Mesenchymal stem cell (in vitro differentiated cells and primary cell): ENCODE data around the gene NECAB2.
A peak's percentile ranks its signal among the peaks of the same experiment; 100 is the strongest.

Experiments
- DNase-seq: peaks from one replicate; pipeline ENCODE4 v3.0.0-alpha.2; 2013
- H2AFZ ChIP-seq: one replicate; pipeline ENCODE4 v1.6.1; 2013; ENCODE audit warnings: low read depth, mild to moderate bottlenecking, control low read depth, inconsistent platforms, low read length, moderate library complexity
- H2AK5ac ChIP-seq: 2 replicates; pipeline ENCODE4 v1.6.1; 2013; ENCODE audit warnings: low read length, moderate library complexity, mild to moderate bottlenecking, inconsistent platforms; ENCODE audit not compliant: severe bottlenecking
- H2BK120ac ChIP-seq: one replicate; pipeline ENCODE4 v1.6.1; 2013; ENCODE audit warnings: low read depth, mild to moderate bottlenecking, inconsistent platforms, low read length, moderate library complexity
- H2BK12ac ChIP-seq, 2 experiments: one replicate each; pipeline ENCODE4 v1.6.1; 2013; ENCODE audit warnings: inconsistent platforms in 2 of 2, low read length in 2 of 2, mild to moderate bottlenecking in 2 of 2, moderate library complexity in 2 of 2, control low read depth in 1 of 2
- H2BK15ac ChIP-seq: one replicate; pipeline ENCODE4 v1.6.1; 2013; ENCODE audit warnings: mild to moderate bottlenecking, low read depth, inconsistent platforms; ENCODE audit not compliant: poor library complexity, severe bottlenecking
- H2BK5ac ChIP-seq: 2 replicates; pipeline ENCODE4 v1.6.1; 2013; ENCODE audit warnings: low read depth, mild to moderate bottlenecking, low read length, control low read depth, inconsistent platforms; ENCODE audit not compliant: poor library complexity, severe bottlenecking
- H3K14ac ChIP-seq, 2 experiments: one replicate each; pipeline ENCODE4 v1.6.1; 2013; ENCODE audit warnings: inconsistent platforms in 2 of 2, low read length in 2 of 2, control low read depth in 1 of 2, mild to moderate bottlenecking in 1 of 2, moderate library complexity in 1 of 2
- H3K18ac ChIP-seq, 2 experiments: one replicate each; pipeline ENCODE4 v1.6.1; 2013; ENCODE audit warnings: inconsistent platforms in 2 of 2, low read length in 2 of 2, control low read depth in 1 of 2, low read depth in 1 of 2, mild to moderate bottlenecking in 1 of 2
- H3K23ac ChIP-seq, 2 experiments: one replicate each; pipeline ENCODE4 v1.6.1; 2013; ENCODE audit warnings: inconsistent platforms in 2 of 2, low read length in 2 of 2, mild to moderate bottlenecking in 2 of 2, moderate library complexity in 2 of 2, control low read depth in 1 of 2
- H3K27ac ChIP-seq: 2 replicates; pipeline ENCODE4 v1.5.1; 2013; ENCODE audit warnings: mild to moderate bottlenecking, moderate library complexity, low read length, control low read depth, inconsistent platforms; ENCODE audit not compliant: poor library complexity, severe bottlenecking
- H3K27me3 ChIP-seq, 2 experiments: 2 replicates each; pipeline versions ENCODE4 v1.6.1 to v1.7.0; 2013; ENCODE audit warnings: low read length in 2 of 2, mild to moderate bottlenecking in 2 of 2, moderate library complexity in 2 of 2, control low read depth in 1 of 2, inconsistent platforms in 1 of 2; ENCODE audit not compliant: control insufficient read depth in 1 of 2, insufficient read depth in 1 of 2
- H3K36me3 ChIP-seq, 2 experiments: 2 replicates each; pipeline versions ENCODE4 v1.6.1 to v1.7.0; 2013; ENCODE audit warnings: low read length in 2 of 2, control low read depth in 1 of 2, inconsistent platforms in 1 of 2, low read depth in 1 of 2, mild to moderate bottlenecking in 1 of 2; ENCODE audit not compliant: insufficient read depth in 2 of 2, control insufficient read depth in 1 of 2
- H3K4ac ChIP-seq, 2 experiments: one replicate each; pipeline ENCODE4 v1.6.1; 2013; ENCODE audit warnings: inconsistent platforms in 2 of 2, low read length in 2 of 2, mild to moderate bottlenecking in 2 of 2, moderate library complexity in 2 of 2, control low read depth in 1 of 2, low read depth in 1 of 2
- H3K4me1 ChIP-seq: 2 replicates; pipeline ENCODE4 v1.6.1; 2013; ENCODE audit warnings: low read depth, low read length, control low read depth; ENCODE audit not compliant: control insufficient read depth, insufficient read depth
- H3K4me2 ChIP-seq: 2 replicates; pipeline ENCODE4 v1.6.1; 2013; ENCODE audit warnings: low read length, mild to moderate bottlenecking, inconsistent platforms; ENCODE audit not compliant: poor library complexity, severe bottlenecking
- H3K4me3 ChIP-seq, 2 experiments: 2 replicates each; pipeline versions ENCODE4 v1.5.1 to v1.7.0; 2013; ENCODE audit warnings: low read length in 2 of 2, mild to moderate bottlenecking in 2 of 2, control low read depth in 1 of 2, low read depth in 1 of 2; ENCODE audit not compliant: insufficient read depth in 1 of 2
- H3K79me1 ChIP-seq: replicated peaks from 2 replicates; pipeline ENCODE4 v1.6.1; 2013; ENCODE audit warnings: mild to moderate bottlenecking, control low read depth, low read length, inconsistent platforms; ENCODE audit not compliant: poor library complexity, severe bottlenecking
- H3K9ac ChIP-seq: 2 replicates; pipeline ENCODE4 v1.7.0; 2013; ENCODE audit warnings: mild to moderate bottlenecking, low read length, moderate library complexity
- H3K9me3 ChIP-seq: 2 replicates; pipeline ENCODE4 v1.7.0; 2013; ENCODE audit warnings: mild to moderate bottlenecking, low read length; ENCODE audit not compliant: control insufficient read depth
- H4K8ac ChIP-seq: one replicate; pipeline ENCODE4 v1.6.1; 2013; ENCODE audit warnings: inconsistent platforms, mild to moderate bottlenecking, low read length, moderate library complexity
- H4K91ac ChIP-seq: one replicate; pipeline ENCODE4 v1.6.1; 2013; ENCODE audit warnings: mild to moderate bottlenecking, low read length, inconsistent platforms
- WGBS: methylation state at CpG from one replicate; pipeline ENCODE4 v1.1.7; 2013; ENCODE audit warnings: mixed read lengths; 5-methylcytosine and 5-hydroxymethylcytosine counted together

The NECAB2 gene

GRCh38 chr16:83928341-83929055 lies 39.5 kb upstream of the NECAB2 start:
- H2AK5ac ChIP-seq: no peak overlapping the region
- H3K18ac ChIP-seq: no peak overlapping the region
- no peak overlapping the region for H2BK15ac ChIP-seq
- H3K14ac ChIP-seq: no peak overlapping the region
- H3K4me2 ChIP-seq: no peak overlapping the region
- H3K79me1 ChIP-seq: no peaks in the 10 kb centered on the region
- peaks cover 0 to 18% of the 10 kb centered on the region in 2 experiments for H3K36me3 ChIP-seq
- no peak overlapping the region for H2AFZ ChIP-seq
- H2BK5ac ChIP-seq: no peak overlapping the region
- H3K27me3 ChIP-seq: peaks cover 7 to 13% of the 10 kb centered on the region in 2 experiments
- peaks cover 5% of the 10 kb centered on the region for H3K4me1 ChIP-seq
- H3K9me3 ChIP-seq: no peaks in the 10 kb centered on the region
- H3K9ac ChIP-seq: no peak overlapping the region
- DNase-seq: peak; percentile 74
- H4K91ac ChIP-seq: peak overlapping the region; percentile 25
- no peak overlapping the region for H2BK12ac ChIP-seq
- H3K4me3 ChIP-seq: no peak overlapping the region
- no peak overlapping the region for H3K4ac ChIP-seq
- 89% methylated on average over 16 of the region's 16 CpGs for WGBS
- no peak overlapping the region for H3K27ac ChIP-seq
- no peak overlapping the region for H3K23ac ChIP-seq
- H2BK120ac ChIP-seq: no peak overlapping the region
- no peak overlapping the region for H4K8ac ChIP-seq

GRCh38 chr16:83929811-83930555 lies 38.1 kb upstream of the NECAB2 start:
- Histone ChIP-seq H2AFZ (no peak overlapping the region), H3K4me2 (no peak overlapping the region), H3K9ac (no peak overlapping the region), H3K27ac (no peak overlapping the region), H3K4me1 (peaks cover 5% of the 10 kb centered on the region), H3K27me3 (peaks cover 22 to 24% of the 10 kb centered on the region in 2 experiments), H2BK5ac (no peak overlapping the region), H3K4me3 (no peak overlapping the region), H3K18ac (no peak overlapping the region), H3K4ac (no peak overlapping the region), H2BK12ac (no peak overlapping the region), H3K79me1 (no peaks in the 10 kb centered on the region), H2AK5ac (no peak overlapping the region), H3K23ac (no peak overlapping the region), H2BK15ac (no peak overlapping the region), H3K9me3 (no peaks in the 10 kb centered on the region), H2BK120ac (no peak overlapping the region), H4K8ac (no peak overlapping the region), H3K14ac (no peak overlapping the region), H3K36me3 (peaks cover 0 to 3% of the 10 kb centered on the region in 2 experiments), H4K91ac (no peak overlapping the region)
- no peak for DNase-seq
- WGBS: 73% methylated on average over 15 of the region's 17 CpGs

- Histone ChIP-seq H2BK12ac (no peak overlapping the region), H2BK5ac (no peak overlapping the region), H4K91ac (no peak overlapping the region), H3K79me1 (no peaks in the 10 kb centered on the region), H3K14ac (peak overlapping the region in 1 of 2 experiments; percentile 58), H3K4ac (no peak overlapping the region), H2AK5ac (no peak overlapping the region), H3K18ac (no peak overlapping the region), H3K9ac (no peak overlapping the region), H2BK15ac (no peak overlapping the region), H2AFZ (no peak overlapping the region), H3K9me3 (no peaks in the 10 kb centered on the region), H3K4me3 (no peak overlapping the region), H3K4me1 (peaks cover 5% of the 10 kb centered on the region), H2BK120ac (no peak overlapping the region), H3K36me3 (no peaks in the 10 kb centered on the region), H3K4me2 (no peak overlapping the region), H3K27me3 (peaks cover 31 to 32% of the 10 kb centered on the region in 2 experiments), H4K8ac (no peak overlapping the region), H3K23ac (no peak overlapping the region), H3K27ac (no peak overlapping the region)
- WGBS: 93% methylated on average over 22 of the region's 22 CpGs
- no peak for DNase-seq
Observed at GRCh38 chr16:83930730-83931500, 37.1 kb upstream of the NECAB2 start.

GRCh38 chr16:83931556-83931955 lies 36.5 kb upstream of the NECAB2 start:
- H4K8ac ChIP-seq: no peak overlapping the region
- H2BK5ac ChIP-seq: no peak overlapping the region
- no peak overlapping the region for H2BK15ac ChIP-seq
- no peak overlapping the region for H3K9ac ChIP-seq
- no peak overlapping the region for H3K4ac ChIP-seq
- H3K14ac ChIP-seq: no peak overlapping the region
- H2BK120ac ChIP-seq: no peak overlapping the region
- no peak overlapping the region for H3K27ac ChIP-seq
- no peaks in the 10 kb centered on the region for H3K36me3 ChIP-seq
- H2AK5ac ChIP-seq: no peak overlapping the region
- peaks cover 5% of the 10 kb centered on the region for H3K4me1 ChIP-seq
- peaks cover 37 to 38% of the 10 kb centered on the region in 2 experiments for H3K27me3 ChIP-seq
- DNase-seq: no peak
- no peak overlapping the region for H2AFZ ChIP-seq
- 95% methylated on average over 17 of the region's 17 CpGs for WGBS
- H4K91ac ChIP-seq: no peak overlapping the region
- no peak overlapping the region for H3K18ac ChIP-seq
- H3K23ac ChIP-seq: no peak overlapping the region
- H3K9me3 ChIP-seq: no peaks in the 10 kb centered on the region
- no peak overlapping the region for H2BK12ac ChIP-seq
- H3K4me3 ChIP-seq: no peak overlapping the region
- no peak overlapping the region for H3K4me2 ChIP-seq
- no peaks in the 10 kb centered on the region for H3K79me1 ChIP-seq
